Adipose tissue (tissue), 3 donors: ENCODE data around the gene IKZF2. TPM values are rescaled to one million over a fixed set of nuclear protein-coding genes. Genes with fewer than 3 reads are reported as not detected.

Source experiments
- H3K27ac ChIP-seq: one replicate; pipeline ENCODE4 v1.5.1; 2013; ENCODE audit warnings: low read depth, low read length
- WGBS, 3 donors: extraction: QIAGEN DNeasy Blood & Tissue Kit; methylation state at CpG; one replicate each; pipeline ENCODE4 v1.1.7; 2013; 5-methylcytosine and 5-hydroxymethylcytosine counted together
- polyA plus RNA-seq, 3 donors: library from polyadenylated mRNA; stranded (reverse); fragments of 200-250 nt; gene quantifications; one replicate each; pipeline ENCODE4 v1.2.3, GENCODE V29; 2013
- donor health status: healthy with polysubstance abuse.
- donor health status: Bipolar disorder and iron deficiency.
- donor health status: healthy.

The IKZF2 gene
- polyA plus RNA-seq, 3 donors = 0.51 to 0.90 (median 0.80) TPM

- 66 to 78% (median 77%) methylated on average over 7 of the region's 7 CpGs for WGBS, 3 donors
- no peak overlapping the region for H3K27ac ChIP-seq
These were observed 43.7 kb downstream of the IKZF2 start for GRCh38 chr2:213107728-213108127.

- 56 to 64% (median 58%) methylated on average over 3 of the region's 3 CpGs for WGBS, 3 donors
- H3K27ac ChIP-seq = no peak overlapping the region
These were observed 46.2 kb downstream of the IKZF2 start for GRCh38 chr2:213105212-213105611.

- H3K27ac ChIP-seq = no peak overlapping the region
These were observed 46.6 kb downstream of the IKZF2 start for GRCh38 chr2:213104903-213105202.

GRCh38 chr2:213104092-213104902, 47.1 kb downstream of the IKZF2 start:
- WGBS, 3 donors = 31 to 44% (median 44%) methylated on average over 7 of the region's 7 CpGs
- H3K27ac ChIP-seq = no peak overlapping the region

- 68 to 80% (median 77%) methylated on average over 5 of the region's 5 CpGs for WGBS, 3 donors
- no peak overlapping the region for H3K27ac ChIP-seq
These were observed 49.5 kb downstream of the IKZF2 start for GRCh38 chr2:213101692-213102460.

GRCh38 chr2:213101109-213101508, 50.3 kb downstream of the IKZF2 start:
- H3K27ac ChIP-seq = no peak overlapping the region
- 79 to 89% (median 86%) methylated on average over 1 of the region's 1 CpG for WGBS, 3 donors

- 43 to 86% (median 80%) methylated on average over 4 of the region's 4 CpGs for WGBS, 3 donors
These were observed 52.8 kb downstream of the IKZF2 start for GRCh38 chr2:213098612-213099011.

GRCh38 chr2:213091765-213092164, 59.6 kb downstream of the IKZF2 start:
- H3K27ac ChIP-seq = no peak overlapping the region
- WGBS, 3 donors = 84 to 95% (median 94%) methylated on average over 3 of the region's 3 CpGs

More at GRCh38 chr2:213098612-213099011, 52.8 kb downstream of the IKZF2 start:
- H3K27ac ChIP-seq = no peak overlapping the region

- H3K27ac ChIP-seq = no peak overlapping the region
- WGBS, 3 donors = 58 to 90% (median 68%) methylated on average over 3 of the region's 3 CpGs
These were observed 60.6 kb downstream of the IKZF2 start for GRCh38 chr2:213090772-213091171.

- no peak overlapping the region for H3K27ac ChIP-seq
- WGBS, 3 donors = 82 to 93% (median 84%) methylated on average over 1 of the region's 1 CpG
These were observed 62.0 kb downstream of the IKZF2 start for GRCh38 chr2:213089438-213089837.

- H3K27ac ChIP-seq = no peak overlapping the region
- WGBS, 3 donors = 77 to 88% (median 84%) methylated on average over 3 of the region's 3 CpGs
These were observed 64.4 kb downstream of the IKZF2 start for GRCh38 chr2:213087040-213087439.

- H3K27ac ChIP-seq = no peak overlapping the region
- 21 to 35% (median 32%) methylated on average over 2 of the region's 2 CpGs for WGBS, 3 donors
These were observed 64.8 kb downstream of the IKZF2 start for GRCh38 chr2:213086571-213086970.

GRCh38 chr2:213086050-213086449, 65.4 kb downstream of the IKZF2 start:
- H3K27ac ChIP-seq = no peak overlapping the region

- WGBS, 3 donors = 77 to 86% (median 83%) methylated on average over 4 of the region's 4 CpGs
- no peak overlapping the region for H3K27ac ChIP-seq
These were observed 65.9 kb downstream of the IKZF2 start for GRCh38 chr2:213085538-213085937.

- no peak overlapping the region for H3K27ac ChIP-seq
These were observed 67.2 kb downstream of the IKZF2 start for GRCh38 chr2:213084261-213084660.

- H3K27ac ChIP-seq = no peak overlapping the region
These were observed 70.3 kb downstream of the IKZF2 start for GRCh38 chr2:213080969-213081617.

GRCh38 chr2:213079756-213080155, 71.7 kb downstream of the IKZF2 start:
- H3K27ac ChIP-seq = no peak overlapping the region

GRCh38 chr2:213078686-213079085, 72.7 kb downstream of the IKZF2 start:
- 89 to 97% (median 96%) methylated on average over 1 of the region's 1 CpG for WGBS, 3 donors
- H3K27ac ChIP-seq = no peak overlapping the region

GRCh38 chr2:213069531-213069930, 81.9 kb downstream of the IKZF2 start:
- WGBS, 3 donors = 82 to 93% (median 87%) methylated on average over 1 of the region's 1 CpG
- H3K27ac ChIP-seq = no peak overlapping the region
